HCT116 (cell line): Measurements from ENCODE around the gene PRR5L. TPM values are rescaled to one million over a fixed set of nuclear protein-coding genes. Genes with fewer than 3 reads are reported as not detected.

Experiments used
- ATAC-seq: fragments of 200-7000 bp; cut with Tn5 transposase; 2 replicates; pipeline ENCODE4 v1.9.1; 2020; ENCODE audit warnings: mild to moderate bottlenecking, moderate library complexity
- BruUV-seq: library from RNA; stranded (reverse); fragments of 400-500 nt; replicated peaks from 2 replicates; lab custom pipeline; 2021; lab: Mats Ljungman, UMichigan
- CTCF ChIA-PET: fragments of 300-600 bp; sonication (Branson Sonifier 250); formaldehyde crosslinking; loops from one replicate; lab custom pipeline; 2021; ENCODE audit warnings: antibody characterized with exemption; lab: Charles Lee
- POLR2A ChIA-PET: fragments of 300-600, 350-600 bp; sonication (Branson Sonifier 250); formaldehyde crosslinking; loops from one replicate; lab custom pipeline; 2021; ENCODE audit warnings: antibody characterized with exemption; lab: Charles Lee
- RAD21 ChIA-PET, 2 experiments: fragments of 300-600 bp; sonication (Branson Sonifier 250); formaldehyde crosslinking; loops; one replicate each; lab custom pipeline; 2023; ENCODE audit warnings: low total read pairs in 2 of 2; ENCODE audit not compliant: uncharacterized antibody in 2 of 2, unreplicated experiment in 2 of 2, low non-redundant PET in 1 of 2; lab: Charles Lee
- DNase-seq: peaks from one replicate; pipeline ENCODE4 v3.0.0-alpha.2; 2010; ENCODE audit warnings: low read depth, low spot score
- H2AFZ ChIP-seq: fragments of 200-600 bp; shearing (Covaris generic), sonication (generic); 2 replicates; pipeline ENCODE4 v1.6.1; 2017; ENCODE audit warnings: low read depth, mixed run types, mixed read lengths, antibody characterized with exemption, low read length; ENCODE audit not compliant: poor library complexity, severe bottlenecking
- H3K27ac ChIP-seq: 2 replicates; pipeline ENCODE4 v1.5.1; 2012; ENCODE audit warnings: low read depth, low read length
- H3K27me3 ChIP-seq: fragments of 200-600 bp; sonication (generic); 2 replicates; pipeline ENCODE4 v1.6.1; 2016; ENCODE audit warnings: mixed run types, low read length, mixed read lengths; ENCODE audit not compliant: insufficient read depth
- H3K36me3 ChIP-seq, 2 experiments: fragments of 200-500 bp in 1 of 2; fragments of 200-600 bp in 1 of 2; sonication (Bioruptor generic) in 1 of 2; sonication (generic) in 1 of 2; 2 replicates each; pipeline versions ENCODE4 v1.5.1 to v1.6.1; 2014 to 2016; ENCODE audit warnings: low read length in 2 of 2, inconsistent platforms in 1 of 2, mixed read lengths in 1 of 2, mixed run types in 1 of 2; ENCODE audit not compliant: insufficient read depth in 2 of 2, control insufficient read depth in 1 of 2
- H3K4me1 ChIP-seq, 2 experiments: fragments of 200-600 bp in 1 of 2; sonication (generic) in 1 of 2; 2 replicates each; pipeline versions ENCODE4 v1.5.1 to v1.6.1; 2012 to 2017; ENCODE audit warnings: low read length in 2 of 2, inconsistent platforms in 1 of 2, mild to moderate bottlenecking in 1 of 2, mixed read lengths in 1 of 2, mixed run types in 1 of 2, moderate library complexity in 1 of 2; ENCODE audit not compliant: insufficient read depth in 2 of 2, control insufficient read depth in 1 of 2
- H3K4me2 ChIP-seq: fragments of 200-600 bp; sonication (generic); 2 replicates; pipeline ENCODE4 v1.6.1; 2017; ENCODE audit warnings: mixed run types, low read length, mixed read lengths
- H3K4me3 ChIP-seq, 2 experiments: fragments of 200-600 bp in 1 of 2; sonication (generic) in 1 of 2; replicated peaks in 1 of 2; 2 replicates each; pipeline ENCODE4 v1.5.1; 2011 to 2016; ENCODE audit warnings: low read length in 2 of 2, control low read depth in 1 of 2, low read depth in 1 of 2, mild to moderate bottlenecking in 1 of 2, mixed read lengths in 1 of 2, mixed run types in 1 of 2
- H3K79me2 ChIP-seq: fragments of 200-600 bp; sonication (generic); 2 replicates; pipeline ENCODE4 v1.6.1; 2017; ENCODE audit warnings: mild to moderate bottlenecking, mixed run types, low read length, moderate library complexity, mixed read lengths; ENCODE audit not compliant: insufficient read depth
- H3K9ac ChIP-seq: fragments of 200-600 bp; sonication (generic); 2 replicates; pipeline ENCODE4 v1.6.1; 2016; ENCODE audit warnings: low read length, mixed read lengths
- H3K9me2 ChIP-seq: fragments of 200-600 bp; sonication (generic), shearing (Covaris generic); 2 replicates; pipeline ENCODE4 v1.6.1; 2017; ENCODE audit warnings: mixed run types, mild to moderate bottlenecking, moderate library complexity; ENCODE audit not compliant: insufficient read depth
- H3K9me3 ChIP-seq, 2 experiments: fragments of 200-500 bp in 1 of 2; fragments of 200-600 bp in 1 of 2; sonication (Bioruptor generic) in 1 of 2; sonication (generic) in 1 of 2; 2 replicates each; pipeline ENCODE4 v1.6.1; 2014 to 2017; ENCODE audit warnings: low read length in 2 of 2, mixed read lengths in 2 of 2, inconsistent platforms in 1 of 2, low read depth in 1 of 2, mild to moderate bottlenecking in 1 of 2, mixed run types in 1 of 2, moderate library complexity in 1 of 2; ENCODE audit not compliant: control insufficient read depth in 1 of 2, insufficient read depth in 1 of 2
- H4K20me1 ChIP-seq: fragments of 200-600 bp; sonication (generic), shearing (Covaris generic); 2 replicates; pipeline ENCODE4 v1.6.1; 2017; ENCODE audit warnings: mixed run types, mild to moderate bottlenecking, moderate library complexity; ENCODE audit not compliant: insufficient read depth
- EZH2 ChIP-seq: fragments of 200-600 bp; sonication (generic); IDR thresholded peaks from 2 replicates; pipeline ENCODE4 v1.6.1; 2017; ENCODE audit warnings: antibody characterized with exemption, mixed run types
- POLR2A ChIP-seq: IDR thresholded peaks from 2 replicates; pipeline ENCODE4 v1.7.0; 2011; ENCODE audit warnings: borderline replicate concordance; ENCODE audit not compliant: insufficient read depth, insufficient read length; ENCODE audit errors: extremely low read depth
- POLR2AphosphoS5 ChIP-seq: IDR thresholded peaks from 2 replicates; pipeline ENCODE4 v1.6.1; 2011; ENCODE audit warnings: mild to moderate bottlenecking, low read depth, low read length, moderate library complexity
- SIN3A ChIP-seq: IDR thresholded peaks from 2 replicates; pipeline ENCODE4 v1.6.1; 2012; ENCODE audit warnings: low read depth
- YY1 ChIP-seq: IDR thresholded peaks from 2 replicates; pipeline ENCODE4 v1.6.1; 2011; ENCODE audit warnings: low read length, low read depth, moderate library complexity, mild to moderate bottlenecking; ENCODE audit not compliant: insufficient replicate concordance; ENCODE audit errors: extremely low read depth
- intact Hi-C: fragments of 100-400 bp; cut with micrococcal nuclease; formaldehyde crosslinking; loops from 2 replicates; pipeline ENCODE4 v1.10.0; 2022
- total RNA-seq: library from RNA; stranded (reverse); gene quantifications from one replicate; pipeline ENCODE4 v1.2.1, GENCODE V29; 2021; ENCODE audit not compliant: unreplicated experiment

The PRR5L gene
- total RNA-seq, 1 experiment from 2014 or later: 0.47 TPM

GRCh38 chr11:36314434-36314767 lies 18.3 kb downstream of the PRR5L start:
- no peaks in the 10 kb centered on the region for H4K20me1 ChIP-seq

DNA sequence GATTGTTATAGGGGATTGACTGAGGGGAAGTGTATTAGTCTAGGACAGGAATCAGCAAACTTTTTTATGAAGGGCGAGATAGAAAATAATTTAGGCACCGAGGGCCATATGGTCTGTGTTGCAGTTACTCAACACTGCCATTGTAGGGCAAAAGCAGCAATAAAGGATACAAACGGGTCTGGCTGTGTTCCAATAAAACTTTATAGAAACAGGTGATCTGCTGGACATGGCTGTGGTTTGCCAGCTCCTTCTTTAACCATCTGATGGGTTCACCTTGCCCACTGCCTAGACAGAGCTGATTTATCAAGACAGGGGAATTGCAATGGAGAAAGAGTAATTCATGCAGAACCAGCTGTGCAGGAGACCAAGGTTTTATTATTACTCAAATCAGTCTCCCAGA lies 20.0 kb downstream of the PRR5L start:
- no peaks in the 10 kb centered on the region for H4K20me1 ChIP-seq
- TF ChIP-seq POLR2AphosphoS5: no peak
- TF ChIP-seq YY1: no peak
- no peak for TF ChIP-seq EZH2
- RAD21 ChIA-PET: no interaction called here
- CTCF ChIA-PET: no interaction called here
- no peaks in the 10 kb centered on the region for H3K36me3 ChIP-seq
- H2AFZ ChIP-seq: no peak overlapping the region
- H3K4me1 ChIP-seq: no peaks in the 10 kb centered on the region; a peak in 1 of 4 replicates
- no peak overlapping the region for H3K4me2 ChIP-seq
- DNase-seq (no peak), ATAC-seq (no peak)
- no peaks in the 10 kb centered on the region for H3K79me2 ChIP-seq
- H3K27ac ChIP-seq: no peak overlapping the region
- H3K27me3 ChIP-seq: peaks cover 71% of the 10 kb centered on the region
- H3K4me3 ChIP-seq: no peak overlapping the region
- no peaks in the 10 kb centered on the region for H3K9me3 ChIP-seq
- no TSS peak for BruUV-seq
- POLR2A ChIA-PET: no interaction called here
- no peaks in the 10 kb centered on the region for H3K9me2 ChIP-seq
- no peak overlapping the region for H3K9ac ChIP-seq
- intact Hi-C loops: no loop called here

More at GRCh38 chr11:36314434-36314767, 18.3 kb downstream of the PRR5L start:
- Histone ChIP-seq H3K9me2 (no peaks in the 10 kb centered on the region), H3K4me3 (no peak overlapping the region), H3K36me3 (no peaks in the 10 kb centered on the region), H3K4me2 (no peak overlapping the region), H3K27ac (no peak overlapping the region), H3K79me2 (no peaks in the 10 kb centered on the region), H3K9me3 (no peaks in the 10 kb centered on the region), H3K9ac (no peak overlapping the region), H3K27me3 (peaks cover 71% of the 10 kb centered on the region), H3K4me1 (peaks cover 0 to 6% of the 10 kb centered on the region in 2 experiments; a peak in 1 of 4 replicates), H2AFZ (no peak overlapping the region)
- POLR2A ChIA-PET: no interaction called here
- TF ChIP-seq SIN3A (no peak), POLR2A (no peak)
- no peak for ATAC-seq
- RAD21 ChIA-PET: no interaction called here
- CTCF ChIA-PET: no interaction called here
- BruUV-seq: no TSS peak
- no peak for DNase-seq
- intact Hi-C loops: no loop called here
